Measurements from ENCODE around the gene CD22. TPM values are rescaled to one million over a fixed set of nuclear protein-coding genes. Genes with fewer than 3 reads are reported as not detected.
A peak's percentile ranks its signal among the peaks of the same experiment; 100 is the strongest.

The CD22 gene
- total and polyA plus RNA-seq, 8 donors, result 2.0 to 5.7 (median 4.0) TPM; not detected in 3

GRCh38 chr19:35360880-35361420, 32.0 kb downstream of the CD22 start:
- H3K4me1 ChIP-seq, result peaks cover 0 to 13% (median 9%) of the 10 kb centered on the region in 4 donors
- H3K36me3 ChIP-seq, result no peaks in the 10 kb centered on the region
- no peak for DNase-seq
- no peak overlapping the region for H3K27ac ChIP-seq
- intact Hi-C loops (cut with DNase I; ENCODE audit: low total_unique reads), result no loop called here
- H3K4me3 ChIP-seq, result no peak overlapping the region
- no peaks in the 10 kb centered on the region for H3K9me3 ChIP-seq
- TF ChIP-seq CTCF (IDR thresholded peaks at IDR 0.05), result no peak
- TF ChIP-seq POLR2A (IDR thresholded peaks at IDR 0.05), result no peak
- TF ChIP-seq POLR2AphosphoS5 (IDR thresholded peaks at IDR 0.05), result no peak
- no peak for TF ChIP-seq EP300 (IDR thresholded peaks at IDR 0.05)
- H3K27me3 ChIP-seq, result no peaks in the 10 kb centered on the region
- 35 to 54% (median 46%) methylated on average over 5 of the region's 5 CpGs; no CpG with 5 or more reads in 1 of the 5 donors for WGBS, 5 donors

- no peaks in the 10 kb centered on the region for H3K9me3 ChIP-seq
- H3K27me3 ChIP-seq, result no peaks in the 10 kb centered on the region
- H3K36me3 ChIP-seq, result no peaks in the 10 kb centered on the region
- WGBS, 5 donors, result 72 to 91% (median 84%) methylated on average over 9 to 14 of the region's 14 CpGs; no CpG with 5 or more reads in 1 of the 5 donors
- intact Hi-C loops (cut with DNase I; ENCODE audit: low total_unique reads), result no loop called here
- peaks cover 0 to 13% (median 7%) of the 10 kb centered on the region in 4 donors for H3K4me1 ChIP-seq
- no peak overlapping the region for H3K4me3 ChIP-seq
- TF ChIP-seq POLR2A (IDR thresholded peaks at IDR 0.05) (no peak), CTCF (IDR thresholded peaks at IDR 0.05) (no peak), EP300 (IDR thresholded peaks at IDR 0.05) (no peak), POLR2AphosphoS5 (IDR thresholded peaks at IDR 0.05) (no peak)
- peak in 1 of 2 donors; percentile 17 for DNase-seq
- H3K27ac ChIP-seq, result no peak overlapping the region
Observed at GRCh38 chr19:35362261-35363000, 33.4 kb downstream of the CD22 start.

- no peak overlapping the region for H3K27ac ChIP-seq
- peaks cover 0 to 6% (median 2%) of the 10 kb centered on the region in 4 donors for H3K4me1 ChIP-seq
- H3K36me3 ChIP-seq, result no peaks in the 10 kb centered on the region
- H3K27me3 ChIP-seq, result no peaks in the 10 kb centered on the region
- WGBS, 5 donors, result 78 to 91% (median 86%) methylated on average over 10 to 11 of the region's 11 CpGs; no CpG with 5 or more reads in 1 of the 5 donors
- intact Hi-C loops (cut with DNase I; ENCODE audit: low total_unique reads), result no loop called here
- peak in 1 of 2 donors; percentile 14 for DNase-seq
- no peak overlapping the region for H3K4me3 ChIP-seq
- TF ChIP-seq CTCF (IDR thresholded peaks at IDR 0.05) (no peak), EP300 (IDR thresholded peaks at IDR 0.05) (no peak), POLR2AphosphoS5 (IDR thresholded peaks at IDR 0.05) (no peak)
- H3K9me3 ChIP-seq, result no peaks in the 10 kb centered on the region
Observed at GRCh38 chr19:35363001-35363590, 34.1 kb downstream of the CD22 start.

- peak in 1 of 2 donors; percentile 20 for DNase-seq
- intact Hi-C loops (cut with DNase I; ENCODE audit: low total_unique reads), result no loop called here
- Histone ChIP-seq H3K4me1 (peaks cover 0 to 3% (median 0%) of the 10 kb centered on the region in 4 donors), H3K9me3 (no peaks in the 10 kb centered on the region), H3K27ac (no peak overlapping the region), H3K4me3 (no peak overlapping the region), H3K27me3 (no peaks in the 10 kb centered on the region), H3K36me3 (no peaks in the 10 kb centered on the region)
- WGBS, 5 donors, result 84 to 88% (median 86%) methylated on average over 15 to 19 of the region's 19 CpGs; no CpG with 5 or more reads in 1 of the 5 donors
- no peak for TF ChIP-seq CTCF (IDR thresholded peaks at IDR 0.05)
- no peak for TF ChIP-seq EP300 (IDR thresholded peaks at IDR 0.05)
- no peak for TF ChIP-seq POLR2AphosphoS5 (IDR thresholded peaks at IDR 0.05)
- TF ChIP-seq POLR2A (IDR thresholded peaks at IDR 0.05), result no peak
Observed at GRCh38 chr19:35363711-35364425, 34.9 kb downstream of the CD22 start.
